ENCODE data around the gene HOATZ. TPM values are rescaled to one million over a fixed set of nuclear protein-coding genes. Genes with fewer than 3 reads are reported as not detected.

HOATZ gene
- total RNA-seq, 2 donors from 2014 or later: not detected

DNA sequence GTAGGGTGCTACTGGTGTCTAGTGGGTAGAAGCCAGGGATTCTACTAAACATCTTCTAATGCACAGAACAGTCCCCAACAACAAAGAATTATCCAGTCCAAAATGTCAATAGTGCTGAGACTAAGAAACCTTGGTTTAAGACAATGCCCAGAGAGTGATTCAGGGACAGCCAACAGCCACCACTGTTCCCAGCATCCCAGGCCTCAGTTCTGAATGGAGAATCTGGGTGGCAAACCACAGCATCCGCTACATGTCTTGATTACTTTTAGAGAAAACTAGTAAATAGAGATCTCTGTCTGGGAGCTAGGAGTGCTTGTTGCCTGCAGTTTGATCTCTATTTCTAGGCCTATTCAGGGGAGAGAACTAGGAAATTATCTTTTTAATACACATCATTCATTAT is 66.8 kb downstream of the HOATZ start:
- Histone ChIP-seq H3K4me3 (no peak overlapping the region), H3K27me3 (no peaks in the 10 kb centered on the region), H3K36me3 (replicated peaks in 1 of 2; ENCODE audit: insufficient read depth in 1 of 2, low read depth in 2 of 2) (no peaks in the 10 kb centered on the region), H3K27ac (no peak overlapping the region), H3K9me3 (no peaks in the 10 kb centered on the region), H3K4me1 (no peaks in the 10 kb centered on the region)
- DNase-seq (no peak), ATAC-seq (no peak)
- TF ChIP-seq, protein P1, sequence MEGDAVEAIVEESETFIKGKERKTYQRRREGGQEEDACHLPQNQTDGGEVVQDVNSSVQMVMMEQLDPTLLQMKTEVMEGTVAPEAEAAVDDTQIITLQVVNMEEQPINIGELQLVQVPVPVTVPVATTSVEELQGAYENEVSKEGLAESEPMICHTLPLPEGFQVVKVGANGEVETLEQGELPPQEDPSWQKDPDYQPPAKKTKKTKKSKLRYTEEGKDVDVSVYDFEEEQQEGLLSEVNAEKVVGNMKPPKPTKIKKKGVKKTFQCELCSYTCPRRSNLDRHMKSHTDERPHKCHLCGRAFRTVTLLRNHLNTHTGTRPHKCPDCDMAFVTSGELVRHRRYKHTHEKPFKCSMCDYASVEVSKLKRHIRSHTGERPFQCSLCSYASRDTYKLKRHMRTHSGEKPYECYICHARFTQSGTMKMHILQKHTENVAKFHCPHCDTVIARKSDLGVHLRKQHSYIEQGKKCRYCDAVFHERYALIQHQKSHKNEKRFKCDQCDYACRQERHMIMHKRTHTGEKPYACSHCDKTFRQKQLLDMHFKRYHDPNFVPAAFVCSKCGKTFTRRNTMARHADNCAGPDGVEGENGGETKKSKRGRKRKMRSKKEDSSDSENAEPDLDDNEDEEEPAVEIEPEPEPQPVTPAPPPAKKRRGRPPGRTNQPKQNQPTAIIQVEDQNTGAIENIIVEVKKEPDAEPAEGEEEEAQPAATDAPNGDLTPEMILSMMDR (IDR thresholded peaks at IDR 0.05): no peak
- no peak for TF ChIP-seq POLR2A (IDR thresholded peaks at IDR 0.05)
- WGBS, 2 donors: 91 to 100% methylated on average over 1 of the region's 1 CpG
- intact Hi-C loops (cut with DNase I): loop anchor here (5.0 kb wide), 1 partner anchor 256 kb away; no protein-coding TSS in a partner anchor

GRCh38 chr11:111582163-111582562 is 67.6 kb downstream of the HOATZ start:
- no peaks in the 10 kb centered on the region for H3K9me3 ChIP-seq
- no peak overlapping the region for H3K27ac ChIP-seq
- DNase-seq (no peak), ATAC-seq (no peak)
- no peaks in the 10 kb centered on the region for H3K27me3 ChIP-seq
- H3K4me3 ChIP-seq: no peak overlapping the region
- intact Hi-C loops (cut with DNase I): loop anchor here (5.0 kb wide), 1 partner anchor 255 kb away; no protein-coding TSS in a partner anchor
- H3K36me3 ChIP-seq (replicated peaks in 1 of 2; ENCODE audit: insufficient read depth in 1 of 2, low read depth in 2 of 2): no peaks in the 10 kb centered on the region
- TF ChIP-seq, protein P1 (IDR thresholded peaks at IDR 0.05): no peak
- TF ChIP-seq POLR2A (IDR thresholded peaks at IDR 0.05): no peak
- no peaks in the 10 kb centered on the region for H3K4me1 ChIP-seq

DNA sequence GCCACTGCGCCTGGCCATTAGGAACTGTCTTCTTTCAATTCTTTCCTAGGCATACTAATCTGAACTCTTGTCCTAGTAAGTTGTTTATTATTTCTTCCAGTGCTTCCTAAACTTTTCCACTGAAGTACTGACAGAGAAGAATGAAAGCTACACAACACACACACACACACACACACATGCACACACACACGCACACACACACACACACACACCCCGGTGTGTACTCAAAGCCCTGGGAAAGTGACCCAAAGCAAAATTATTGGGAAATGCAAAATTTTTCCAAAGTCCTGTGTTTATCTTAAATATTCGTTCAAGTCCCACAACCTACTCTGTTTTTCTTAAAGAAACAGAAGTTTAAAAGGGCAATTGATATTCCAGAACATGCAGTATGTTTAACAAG is 68.3 kb downstream of the HOATZ start:
- ATAC-seq: no peak
- Histone ChIP-seq H3K27me3 (no peaks in the 10 kb centered on the region), H3K27ac (no peak overlapping the region), H3K36me3 (replicated peaks in 1 of 2; ENCODE audit: insufficient read depth in 1 of 2, low read depth in 2 of 2) (no peaks in the 10 kb centered on the region), H3K4me3 (no peak overlapping the region), H3K9me3 (no peaks in the 10 kb centered on the region), H3K4me1 (no peaks in the 10 kb centered on the region)
- 50 to 53% methylated on average over 4 of the region's 4 CpGs for WGBS, 2 donors
- DNase-seq: no peak
- intact Hi-C loops (cut with DNase I): loop anchor here (5.0 kb wide), 1 partner anchor 254 kb away; no protein-coding TSS in a partner anchor
- TF ChIP-seq, protein P1 (IDR thresholded peaks at IDR 0.05): no peak
- TF ChIP-seq POLR2A (IDR thresholded peaks at IDR 0.05): no peak

- no peaks in the 10 kb centered on the region for H3K9me3 ChIP-seq
- TF ChIP-seq POLR2A (IDR thresholded peaks at IDR 0.05): no peak
- TF ChIP-seq, protein P1 (IDR thresholded peaks at IDR 0.05): no peak
- WGBS, 2 donors: 47 to 49% methylated on average over 2 of the region's 2 CpGs
- H3K4me3 ChIP-seq: no peak overlapping the region
- H3K27me3 ChIP-seq: no peaks in the 10 kb centered on the region
- intact Hi-C loops (cut with DNase I): no loop called here
- no peaks in the 10 kb centered on the region for H3K36me3 ChIP-seq (replicated peaks in 1 of 2; ENCODE audit: insufficient read depth in 1 of 2, low read depth in 2 of 2)
- H3K4me1 ChIP-seq: no peaks in the 10 kb centered on the region
- ATAC-seq (no peak), DNase-seq (peak in 1 of 4 donors; percentile 16)
- no peak overlapping the region for H3K27ac ChIP-seq
Observed at GRCh38 chr11:111585371-111585770, 70.8 kb downstream of the HOATZ start.

DNA sequence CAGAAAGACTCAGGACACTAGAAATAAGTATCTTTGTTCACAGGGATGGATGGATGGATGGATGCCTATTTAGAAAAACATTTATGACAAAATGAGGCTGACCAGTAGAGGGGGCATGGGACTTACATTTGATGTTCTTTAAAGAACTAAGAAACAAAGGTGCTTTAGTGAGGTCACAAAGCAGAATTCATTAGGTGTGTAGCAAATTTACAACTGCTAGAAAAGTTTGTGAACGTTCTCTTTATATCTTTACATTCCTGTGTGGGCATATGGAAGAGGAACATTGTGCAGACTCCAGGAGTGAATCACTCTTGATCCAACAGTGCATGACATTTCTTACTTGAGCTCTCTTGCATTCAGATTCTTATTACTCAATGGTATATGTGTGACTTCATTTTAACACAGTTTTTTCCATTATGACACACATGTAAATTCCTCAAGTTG is 71.8 kb downstream of the HOATZ start:
- Histone ChIP-seq H3K36me3 (replicated peaks in 1 of 2; ENCODE audit: insufficient read depth in 1 of 2, low read depth in 2 of 2) (no peaks in the 10 kb centered on the region), H3K27ac (no peak overlapping the region), H3K4me1 (no peaks in the 10 kb centered on the region), H3K9me3 (no peaks in the 10 kb centered on the region), H3K27me3 (no peaks in the 10 kb centered on the region), H3K4me3 (no peak overlapping the region)
- ATAC-seq: peak; percentile 53
- intact Hi-C loops (cut with DNase I): no loop called here
- TF ChIP-seq, protein P1 (IDR thresholded peaks at IDR 0.05): peak; percentile 20 to 72 (median 55)
- no peak for TF ChIP-seq POLR2A (IDR thresholded peaks at IDR 0.05)
- DNase-seq: peak; percentile 40 to 62 (median 55)
- WGBS, 2 donors: 3 to 10% methylated on average over 1 of the region's 1 CpG

Data from body of pancreas (tissue), 4 donors.